Aorta (tissue), 5 donors: ENCODE data around the gene EGR4. TPM values are rescaled to one million over a fixed set of nuclear protein-coding genes. Genes with fewer than 3 reads are reported as not detected.

ENCODE experiments used
- ATAC-seq: fragments of 200-7000 bp; cut with Tn5 transposase; one replicate; pipeline ENCODE4 v1.9.1; 2022; ENCODE audit warnings: moderate library complexity; ENCODE audit not compliant: low FRiP score
- DNase-seq, 2 donors: peaks; one replicate each; pipeline ENCODE4 v3.0.0-alpha.2; 2020
- H3K27ac ChIP-seq, 2 donors: one replicate each; pipeline ENCODE4 v1.5.1; 2013; ENCODE audit warnings: low read length in 2 of 2, mild to moderate bottlenecking in 2 of 2, moderate library complexity in 2 of 2, control low read depth in 1 of 2, inconsistent platforms in 1 of 2, low read depth in 1 of 2
- H3K27me3 ChIP-seq, 2 donors: one replicate each; pipeline ENCODE4 v1.6.1; 2013; ENCODE audit warnings: control low read depth in 1 of 2, low read length in 1 of 2, mild to moderate bottlenecking in 1 of 2, moderate library complexity in 1 of 2; ENCODE audit not compliant: insufficient read depth in 2 of 2, control insufficient read depth in 1 of 2
- H3K36me3 ChIP-seq, 2 donors: one replicate each; pipeline ENCODE4 v1.6.1; 2013; ENCODE audit warnings: control low read depth in 1 of 2, low read length in 1 of 2, mild to moderate bottlenecking in 1 of 2; ENCODE audit not compliant: insufficient read depth in 2 of 2, control insufficient read depth in 1 of 2
- H3K4me1 ChIP-seq, 2 donors: one replicate each; pipeline ENCODE4 v1.6.1; 2013; ENCODE audit warnings: low read length in 2 of 2, control low read depth in 1 of 2, mild to moderate bottlenecking in 1 of 2, moderate library complexity in 1 of 2; ENCODE audit not compliant: insufficient read depth in 2 of 2, control insufficient read depth in 1 of 2
- H3K4me3 ChIP-seq, 2 donors: one replicate each; pipeline ENCODE4 v1.5.1; 2013; ENCODE audit warnings: low read length in 2 of 2, control low read depth in 1 of 2, mild to moderate bottlenecking in 1 of 2
- H3K9me3 ChIP-seq: one replicate; pipeline ENCODE4 v1.6.1; 2013; ENCODE audit warnings: mild to moderate bottlenecking, low read length; ENCODE audit not compliant: control insufficient read depth
- WGBS, 2 donors: extraction: QIAGEN DNeasy Blood & Tissue Kit; methylation state at CpG; one replicate each; pipeline ENCODE4 v1.1.7; 2013; 5-methylcytosine and 5-hydroxymethylcytosine counted together
- intact Hi-C, 2 donors: fragments of 100-400 bp; cut with DNase I; formaldehyde crosslinking; loops; one replicate each; pipeline versions ENCODE4 v1.14.2 to v1.15.0; 2022
- polyA plus RNA-seq, 2 donors: library from polyadenylated mRNA; stranded (reverse); fragments of 200-250 nt; gene quantifications; one replicate each; pipeline ENCODE4 v1.2.3, GENCODE V29; 2013
- total RNA-seq, 2 donors: library from RNA; stranded (reverse); fragmentation: NEBNext Ultra II Directional; extraction: Animal tissue kit (Norgen Biotek cat#: 25700); gene quantifications; one replicate each; pipeline ENCODE4 v1.2.1, GENCODE V29; 2021
- donor health status: healthy with polysubstance abuse.
- donor health status: Bipolar disorder and iron deficiency.
- donor health status: DM: no; HTN: no; CAD: no.
- donor health status: DM: no; HTN: no; CAD: no.
- donor health status: DM: yes; HTN: yes; CAD: no.

Gene EGR4
- total and polyA plus RNA-seq, 4 donors: not detected

GRCh38 chr2:73260338-73260984, 32.9 kb downstream of the EGR4 start:
- 13 to 18% methylated on average over 17 of the region's 17 CpGs for WGBS, 2 donors
- DNase-seq (no peak), ATAC-seq (no peak)
- Histone ChIP-seq H3K36me3 (no peaks in the 10 kb centered on the region), H3K27me3 (no peaks in the 10 kb centered on the region), H3K27ac (no peak overlapping the region), H3K4me3 (no peak overlapping the region), H3K9me3 (no peaks in the 10 kb centered on the region), H3K4me1 (no peaks in the 10 kb centered on the region)
- intact Hi-C loops: no loop called here

- ATAC-seq (no peak), DNase-seq (no peak)
- Histone ChIP-seq H3K27ac (no peak overlapping the region), H3K4me3 (no peak overlapping the region), H3K36me3 (no peaks in the 10 kb centered on the region), H3K27me3 (no peaks in the 10 kb centered on the region), H3K4me1 (no peaks in the 10 kb centered on the region), H3K9me3 (no peaks in the 10 kb centered on the region)
- 80 to 93% methylated on average over 4 of the region's 4 CpGs for WGBS, 2 donors
- intact Hi-C loops: no loop called here
Observed at GRCh38 chr2:73259704-73260337, 33.5 kb downstream of the EGR4 start.

DNA sequence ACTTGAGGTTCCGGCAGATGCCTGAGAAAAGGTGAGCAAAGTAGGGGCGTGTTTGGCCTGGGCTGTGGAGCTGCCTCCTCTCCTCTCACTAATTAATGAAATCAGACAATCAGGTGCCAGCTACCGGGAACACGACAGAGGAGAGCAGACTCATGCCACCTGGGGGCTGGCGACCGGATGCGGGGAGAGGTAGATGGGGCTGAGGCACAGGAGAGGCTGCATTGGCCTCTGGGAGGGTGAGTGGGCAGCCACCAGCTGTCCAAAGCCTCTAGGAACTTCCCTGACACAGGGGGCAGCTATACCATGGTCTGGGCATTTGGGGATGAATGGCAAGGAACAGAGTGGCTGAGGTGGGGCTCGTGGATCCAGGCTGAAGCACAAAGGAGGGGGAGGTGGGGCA, 34.1 kb downstream of the EGR4 start:
- Histone ChIP-seq H3K4me3 (no peak overlapping the region), H3K27me3 (no peaks in the 10 kb centered on the region), H3K9me3 (no peaks in the 10 kb centered on the region), H3K4me1 (no peaks in the 10 kb centered on the region), H3K36me3 (no peaks in the 10 kb centered on the region), H3K27ac (no peak overlapping the region)
- ATAC-seq: no peak
- intact Hi-C loops: no loop called here
- WGBS, 2 donors: 90 to 91% methylated on average over 8 of the region's 8 CpGs
- no peak for DNase-seq

DNA sequence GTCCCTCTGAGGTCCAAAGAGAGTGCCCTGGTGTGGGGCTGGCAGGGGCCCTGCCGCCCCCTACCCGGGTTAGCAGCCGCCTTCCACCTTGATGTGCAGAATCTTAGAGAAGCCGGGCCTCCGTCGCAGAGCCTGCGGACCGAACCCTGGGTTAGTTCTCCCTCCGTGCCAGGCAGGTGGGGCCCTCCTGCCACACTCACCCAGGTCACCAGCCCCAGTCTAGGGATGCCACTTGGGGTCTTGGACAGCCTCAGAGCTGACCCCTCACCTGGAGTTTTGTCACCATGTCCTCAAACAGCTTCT, 34.5 kb downstream of the EGR4 start:
- ATAC-seq: no peak
- WGBS, 2 donors: 96% methylated on average over 9 of the region's 9 CpGs
- no peak overlapping the region for H3K27ac ChIP-seq
- intact Hi-C loops: no loop called here
- peaks cover 0 to 1% of the 10 kb centered on the region in 2 donors for H3K36me3 ChIP-seq
- H3K27me3 ChIP-seq: no peaks in the 10 kb centered on the region
- DNase-seq: no peak
- no peaks in the 10 kb centered on the region for H3K4me1 ChIP-seq
- H3K9me3 ChIP-seq: no peaks in the 10 kb centered on the region
- H3K4me3 ChIP-seq: no peak overlapping the region

GRCh38 chr2:73258186-73258912, 35.0 kb downstream of the EGR4 start:
- ATAC-seq (no peak), DNase-seq (no peak)
- Histone ChIP-seq H3K27me3 (no peaks in the 10 kb centered on the region), H3K9me3 (no peaks in the 10 kb centered on the region), H3K4me1 (no peaks in the 10 kb centered on the region), H3K27ac (no peak overlapping the region), H3K36me3 (peaks cover 0 to 1% of the 10 kb centered on the region in 2 donors), H3K4me3 (no peak overlapping the region)
- WGBS, 2 donors: 84 to 88% methylated on average over 8 of the region's 8 CpGs
- intact Hi-C loops: no loop called here

DNA sequence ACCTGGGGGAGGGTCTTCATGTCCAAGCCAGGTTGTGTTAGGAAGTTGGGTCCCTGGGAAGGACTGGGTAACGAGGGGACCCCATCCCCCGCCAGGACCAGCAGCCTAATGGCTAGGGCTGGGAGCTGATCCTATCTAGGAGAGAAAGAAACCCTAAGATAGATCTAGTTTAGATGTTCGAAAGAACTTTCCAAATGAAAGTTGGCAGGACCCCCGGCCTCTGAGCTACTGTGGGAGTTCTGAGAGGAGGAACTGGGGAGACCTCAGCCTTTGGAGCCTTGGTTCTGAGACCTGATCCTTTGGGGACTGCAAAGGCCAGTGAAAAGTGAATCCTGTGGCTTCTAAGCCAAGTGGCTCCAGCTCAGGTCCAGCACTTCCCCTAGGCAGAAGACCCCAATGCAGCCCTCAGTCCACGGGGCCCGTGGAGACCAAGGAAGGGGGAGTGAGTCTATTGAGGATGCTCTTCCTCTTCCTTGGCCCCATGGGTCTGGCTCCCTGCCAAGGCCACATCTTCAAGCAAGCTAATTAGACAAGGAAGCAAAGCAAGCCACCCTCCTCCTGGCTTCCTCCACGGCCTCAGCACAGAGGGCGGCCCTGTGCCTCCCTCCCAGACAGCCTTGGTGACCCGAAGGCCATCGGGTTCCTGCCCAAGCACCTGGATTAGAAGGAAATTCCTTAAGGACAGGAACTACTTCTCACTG, 35.8 kb downstream of the EGR4 start:
- H3K4me3 ChIP-seq: no peak overlapping the region
- H3K36me3 ChIP-seq: peaks cover 0 to 3% of the 10 kb centered on the region in 2 donors
- peak in 1 of 2 donors; percentile 77 for DNase-seq
- no peak for ATAC-seq
- intact Hi-C loops: no loop called here
- no peak overlapping the region for H3K27ac ChIP-seq
- 84 to 85% methylated on average over 10 of the region's 10 CpGs for WGBS, 2 donors
- no peaks in the 10 kb centered on the region for H3K4me1 ChIP-seq
- no peaks in the 10 kb centered on the region for H3K9me3 ChIP-seq
- no peaks in the 10 kb centered on the region for H3K27me3 ChIP-seq

GRCh38 chr2:73257021-73257420, 36.3 kb downstream of the EGR4 start:
- no peaks in the 10 kb centered on the region for H3K9me3 ChIP-seq
- H3K4me1 ChIP-seq: no peaks in the 10 kb centered on the region
- no peaks in the 10 kb centered on the region for H3K27me3 ChIP-seq
- no peak overlapping the region for H3K4me3 ChIP-seq
- H3K27ac ChIP-seq: no peak overlapping the region
- H3K36me3 ChIP-seq: peaks cover 0 to 6% of the 10 kb centered on the region in 2 donors
- ATAC-seq: no peak
- intact Hi-C loops: no loop called here
- no peak for DNase-seq
- 89% methylated on average over 2 of the region's 2 CpGs for WGBS, 2 donors

- Histone ChIP-seq H3K9me3 (no peaks in the 10 kb centered on the region), H3K36me3 (peaks cover 0 to 6% of the 10 kb centered on the region in 2 donors), H3K4me3 (no peak overlapping the region), H3K27me3 (no peaks in the 10 kb centered on the region), H3K4me1 (no peaks in the 10 kb centered on the region), H3K27ac (no peak overlapping the region)
- 33 to 76% methylated on average over 1 of the region's 1 CpG for WGBS, 2 donors
- no peak for DNase-seq
- no peak for ATAC-seq
- intact Hi-C loops: no loop called here
Observed at GRCh38 chr2:73256618-73256922, 36.8 kb downstream of the EGR4 start.
